GM21381 (cell line): ENCODE data around the gene SLC26A8.
A peak's percentile ranks its signal among the peaks of the same experiment; 100 is the strongest.
"Not testable (repeated sequence)": the region's sequence is repeated elsewhere in the genome, so short reads cannot be mapped to it uniquely, and the experiment has no call there.

Experiments
- ATAC-seq: cut with Tn5 transposase; IDR thresholded peaks from one replicate; pipeline ENCODE4 v1.9.1; 2021; ENCODE audit warnings: mild to moderate bottlenecking, moderate library complexity; ENCODE audit not compliant: unreplicated experiment

The SLC26A8 gene

GRCh38 chr6:35948725-35949124 lies 75.7 kb downstream of the SLC26A8 start:
- ATAC-seq = no peak

GRCh38 chr6:35945650-35946025 lies 78.8 kb downstream of the SLC26A8 start:
- ATAC-seq = no peak

GRCh38 chr6:35943390-35943789 lies 81.1 kb downstream of the SLC26A8 start:
- no peak for ATAC-seq

- ATAC-seq = no peak
Observed at GRCh38 chr6:35942355-35942754, 82.1 kb downstream of the SLC26A8 start.

- ATAC-seq = not testable (repeated sequence)
Observed at GRCh38 chr6:35941170-35941569, 83.3 kb downstream of the SLC26A8 start.

- ATAC-seq = not testable (repeated sequence)
Observed at GRCh38 chr6:35940014-35940413, 84.4 kb downstream of the SLC26A8 start.

- ATAC-seq = not testable (repeated sequence)
Observed at GRCh38 chr6:35939259-35939658, 85.2 kb downstream of the SLC26A8 start.

- ATAC-seq = no peak
Observed at GRCh38 chr6:35936681-35937359, 87.6 kb downstream of the SLC26A8 start.

- ATAC-seq = no peak
Observed at GRCh38 chr6:35935469-35935868, 89.0 kb downstream of the SLC26A8 start.

GRCh38 chr6:35933844-35934243 lies 90.6 kb downstream of the SLC26A8 start:
- ATAC-seq = no peak

- not testable (repeated sequence) for ATAC-seq
Observed at GRCh38 chr6:35931873-35932272, 92.6 kb downstream of the SLC26A8 start.

GRCh38 chr6:35931120-35931561 lies 93.3 kb downstream of the SLC26A8 start:
- no peak for ATAC-seq

- no peak for ATAC-seq
Observed at GRCh38 chr6:35929601-35930000, 94.8 kb downstream of the SLC26A8 start.

- no peak for ATAC-seq
Observed at GRCh38 chr6:35926509-35927215, 97.8 kb downstream of the SLC26A8 start.

GRCh38 chr6:35925961-35926360 lies 98.5 kb downstream of the SLC26A8 start:
- ATAC-seq = no peak

GRCh38 chr6:35924146-35924545 lies 100.3 kb downstream of the SLC26A8 start:
- no peak for ATAC-seq

GRCh38 chr6:35922139-35922554 lies 102.3 kb downstream of the SLC26A8 start:
- ATAC-seq = no peak

- ATAC-seq = peak; percentile 86
Observed at GRCh38 chr6:35920793-35921732, 103.4 kb downstream of the SLC26A8 start, which contains the start of gene SRPK1. Gene SRPK1, minus strand, starts transcription at chr6:35921098. Its CDS starts 42 bp downstream, at chr6:35921056.

GRCh38 chr6:35919827-35920751 lies 104.4 kb downstream of the SLC26A8 start:
- ATAC-seq = peak; percentile 29
